Endodermal cell (in vitro differentiated cells): ENCODE measurements around the gene PNPLA2. TPM values are rescaled to one million over a fixed set of nuclear protein-coding genes. Genes with fewer than 3 reads are reported as not detected.

Experiments used
- DNase-seq: peaks from one replicate; pipeline ENCODE4 v3.0.0-alpha.2; 2017
- H3K27ac ChIP-seq: 2 replicates; pipeline ENCODE4 v1.5.1; 2013; ENCODE audit warnings: mild to moderate bottlenecking, low read depth, low read length, moderate library complexity
- H3K27me3 ChIP-seq: 2 replicates; pipeline ENCODE4 v1.6.1; 2013; ENCODE audit warnings: mild to moderate bottlenecking, low read length, moderate library complexity; ENCODE audit not compliant: insufficient read depth, control insufficient read depth, poor library complexity, severe bottlenecking
- H3K36me3 ChIP-seq: 2 replicates; pipeline ENCODE4 v1.7.0; 2013; ENCODE audit warnings: mild to moderate bottlenecking, low read length, moderate library complexity; ENCODE audit not compliant: control insufficient read depth, insufficient read depth
- H3K4me1 ChIP-seq: one replicate; pipeline ENCODE4 v1.7.0; 2013; ENCODE audit warnings: low read length; ENCODE audit not compliant: control insufficient read depth, insufficient read depth
- H3K4me3 ChIP-seq: 2 replicates; pipeline ENCODE4 v1.5.1; 2013; ENCODE audit warnings: mild to moderate bottlenecking, low read length, moderate library complexity
- H3K9ac ChIP-seq: 2 replicates; pipeline ENCODE4 v1.6.1; 2013; ENCODE audit warnings: mild to moderate bottlenecking, low read length, moderate library complexity; ENCODE audit not compliant: poor library complexity, severe bottlenecking; ENCODE audit errors: extremely low read depth
- H3K9me3 ChIP-seq: 2 replicates; pipeline ENCODE4 v1.6.1; 2013; ENCODE audit warnings: mild to moderate bottlenecking, low read length, moderate library complexity; ENCODE audit not compliant: control insufficient read depth
- H3K27ac Mint-ChIP-seq: 2 replicates; pipeline ENCODE4 v1.8.0; 2020; ENCODE audit warnings: mixed read lengths
- H3K27me3 Mint-ChIP-seq: 2 replicates; pipeline ENCODE4 v1.8.0; 2021; ENCODE audit warnings: mild to moderate bottlenecking, mixed read lengths; ENCODE audit not compliant: insufficient read depth
- H3K36me3 Mint-ChIP-seq: 2 replicates; pipeline ENCODE4 v1.8.0; 2020; ENCODE audit warnings: low read depth, mixed read lengths
- H3K4me1 Mint-ChIP-seq: 2 replicates; pipeline ENCODE4 v1.8.0; 2020; ENCODE audit warnings: mixed read lengths
- H3K4me3 Mint-ChIP-seq: 2 replicates; pipeline ENCODE4 v1.8.0; 2020; ENCODE audit warnings: mild to moderate bottlenecking, moderate library complexity, mixed read lengths
- H3K9me3 Mint-ChIP-seq: 2 replicates; pipeline ENCODE4 v1.8.0; 2020; ENCODE audit warnings: mild to moderate bottlenecking, mixed read lengths
- WGBS, 2 experiments: methylation state at CpG; one replicate each; pipeline versions ENCODE4 v1.1.5 to v1.1.7; 2013; ENCODE audit warnings: missing lambda C conversion rate in 2 of 2, mixed read lengths in 1 of 2; ENCODE audit not compliant: insufficient coverage in 1 of 2, insufficient read length in 1 of 2; 5-methylcytosine and 5-hydroxymethylcytosine counted together
- total RNA-seq, 2 donors: library from RNA; stranded (reverse); fragmentation: NEBNext Ultra II Directional in 1 of 2; extraction: Animal tissue kit (Norgen Biotek cat#: 25700) in 1 of 2; gene quantifications; 2 replicates in 1 of 2; 3 replicates in 1 of 2; pipeline ENCODE4 v1.2.1, GENCODE V29; 2021
- TF ChIP-seq, protein P1 (sequence below): fragments of 200-600 bp; sonication (generic); conservative IDR thresholded peaks from 2 replicates; pipeline ENCODE4 v1.5.0; 2021; ENCODE audit warnings: antibody characterized with exemption, mild to moderate bottlenecking

PNPLA2 gene
- total RNA-seq, 2 donors from 2014 or later = 77.0 to 77.6 TPM

DNA sequence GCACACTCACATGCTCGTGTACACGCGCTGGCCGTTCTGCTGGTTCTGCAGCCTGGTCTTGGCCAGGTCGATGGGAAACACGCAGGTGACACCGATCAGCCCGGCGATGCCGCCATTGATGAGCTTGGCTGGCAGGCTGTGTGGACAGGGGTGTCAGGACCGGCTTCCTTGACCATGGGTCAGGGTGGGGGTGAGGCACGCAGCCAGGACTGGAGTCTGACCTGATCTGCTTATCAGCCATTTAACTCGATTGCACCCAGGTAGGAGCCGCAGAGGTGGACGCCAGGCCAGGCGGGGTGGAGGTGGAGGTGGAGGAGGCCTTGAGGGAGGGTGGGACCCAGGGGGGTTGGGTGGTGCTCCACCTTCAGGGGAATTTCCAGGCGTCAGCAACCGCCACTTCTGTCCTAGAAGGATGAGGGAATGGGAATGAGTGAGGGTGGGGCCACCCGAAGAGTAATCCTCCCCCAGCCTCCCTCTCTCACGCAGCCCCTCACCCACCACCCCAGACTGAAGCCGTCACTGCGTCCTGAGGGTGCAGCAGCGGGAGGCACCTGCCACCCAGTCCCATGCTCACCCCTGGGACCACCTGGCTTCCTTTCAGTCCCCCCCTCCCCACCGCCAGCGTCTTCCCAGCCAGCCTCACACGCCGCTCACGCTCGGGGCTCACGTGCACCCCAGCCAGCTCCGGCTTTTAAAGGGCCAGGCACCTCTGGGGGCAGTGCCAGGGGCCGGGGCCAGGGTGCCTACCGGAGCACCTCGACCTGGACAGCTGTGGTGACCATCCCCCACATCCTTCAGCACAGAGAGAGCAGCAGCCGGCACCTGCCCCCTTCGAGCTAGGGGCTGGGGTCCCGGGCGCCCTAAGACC lies 23.7 kb upstream of the PNPLA2 start:
- TF ChIP-seq, protein P1, sequence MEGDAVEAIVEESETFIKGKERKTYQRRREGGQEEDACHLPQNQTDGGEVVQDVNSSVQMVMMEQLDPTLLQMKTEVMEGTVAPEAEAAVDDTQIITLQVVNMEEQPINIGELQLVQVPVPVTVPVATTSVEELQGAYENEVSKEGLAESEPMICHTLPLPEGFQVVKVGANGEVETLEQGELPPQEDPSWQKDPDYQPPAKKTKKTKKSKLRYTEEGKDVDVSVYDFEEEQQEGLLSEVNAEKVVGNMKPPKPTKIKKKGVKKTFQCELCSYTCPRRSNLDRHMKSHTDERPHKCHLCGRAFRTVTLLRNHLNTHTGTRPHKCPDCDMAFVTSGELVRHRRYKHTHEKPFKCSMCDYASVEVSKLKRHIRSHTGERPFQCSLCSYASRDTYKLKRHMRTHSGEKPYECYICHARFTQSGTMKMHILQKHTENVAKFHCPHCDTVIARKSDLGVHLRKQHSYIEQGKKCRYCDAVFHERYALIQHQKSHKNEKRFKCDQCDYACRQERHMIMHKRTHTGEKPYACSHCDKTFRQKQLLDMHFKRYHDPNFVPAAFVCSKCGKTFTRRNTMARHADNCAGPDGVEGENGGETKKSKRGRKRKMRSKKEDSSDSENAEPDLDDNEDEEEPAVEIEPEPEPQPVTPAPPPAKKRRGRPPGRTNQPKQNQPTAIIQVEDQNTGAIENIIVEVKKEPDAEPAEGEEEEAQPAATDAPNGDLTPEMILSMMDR = no peak
- Mint-ChIP-seq H3K36me3 (peaks cover 10% of the 10 kb centered on the region), H3K9me3 (no peaks in the 10 kb centered on the region), H3K27ac (no peak overlapping the region), H3K4me3 (no peak overlapping the region), H3K27me3 (no peaks in the 10 kb centered on the region), H3K4me1 (peaks cover 4% of the 10 kb centered on the region)
- Histone ChIP-seq H3K4me3 (no peak overlapping the region), H3K4me1 (peaks cover 4% of the 10 kb centered on the region), H3K27ac (no peak overlapping the region), H3K36me3 (peaks cover 8% of the 10 kb centered on the region), H3K9ac (no peak overlapping the region), H3K27me3 (no peaks in the 10 kb centered on the region), H3K9me3 (no peaks in the 10 kb centered on the region)
- WGBS, 2 experiments = 90 to 95% methylated on average over 12 to 36 of the region's 38 CpGs
- DNase-seq = no peak

DNA sequence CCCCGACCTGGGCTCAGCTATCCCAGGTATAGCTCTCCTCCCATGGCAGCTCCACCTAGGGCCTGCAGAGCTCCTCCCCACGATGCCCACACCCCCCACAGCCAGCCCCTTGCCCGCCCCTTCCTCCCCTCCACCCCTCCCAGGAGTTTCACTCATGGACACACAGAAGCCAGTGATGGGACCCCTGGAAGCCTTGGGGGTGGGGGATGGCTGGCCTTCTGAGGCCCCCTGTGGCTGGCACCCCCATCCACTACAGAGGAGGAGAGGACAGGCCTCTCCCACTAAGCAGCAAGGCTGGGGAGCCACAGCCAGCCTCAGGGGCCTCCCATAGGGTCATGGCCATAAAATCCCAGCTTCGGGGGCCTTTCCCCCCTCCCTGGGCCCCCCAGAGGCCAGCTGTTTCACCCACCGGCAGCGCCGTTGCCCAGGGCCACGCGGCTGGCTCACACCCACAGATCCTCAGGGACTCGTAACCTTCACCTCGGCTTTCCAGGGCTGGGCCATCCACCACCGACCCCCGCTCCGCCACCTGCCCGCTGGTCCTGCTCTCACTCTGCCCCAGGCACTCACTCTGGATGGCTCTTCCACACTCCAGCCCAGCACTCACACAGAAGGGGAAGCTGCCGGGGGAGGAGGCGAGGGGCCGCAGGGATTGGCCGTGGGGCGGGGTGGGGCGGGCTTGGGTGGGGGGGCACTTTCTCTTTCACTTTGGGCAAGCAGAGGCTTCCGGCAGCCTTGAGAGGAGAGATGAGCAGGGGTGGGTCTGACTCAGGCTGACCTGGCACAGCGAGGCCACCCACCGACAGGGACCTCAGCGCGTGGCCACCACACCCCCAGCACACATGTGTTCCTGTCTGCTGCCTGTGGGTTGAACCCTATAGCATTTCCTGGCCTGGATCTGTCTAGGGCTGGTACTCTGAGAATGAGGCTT lies 22.8 kb upstream of the PNPLA2 start:
- Histone ChIP-seq H3K27me3 (no peaks in the 10 kb centered on the region), H3K4me3 (peak overlapping the region; percentile 87), H3K27ac (peak overlapping the region; percentile 41), H3K4me1 (peaks cover 4% of the 10 kb centered on the region), H3K9me3 (no peaks in the 10 kb centered on the region), H3K36me3 (peaks cover 8% of the 10 kb centered on the region), H3K9ac (no peak overlapping the region)
- WGBS, 2 experiments = 73 to 75% methylated on average over 10 to 22 of the region's 26 CpGs
- no peak overlapping the region for H3K27ac Mint-ChIP-seq
- DNase-seq = peak; percentile 77
- TF ChIP-seq, protein P1 = no peak
- peaks cover 4% of the 10 kb centered on the region for H3K4me1 Mint-ChIP-seq
- H3K27me3 Mint-ChIP-seq = no peaks in the 10 kb centered on the region
- H3K9me3 Mint-ChIP-seq = no peaks in the 10 kb centered on the region
- no peak overlapping the region for H3K4me3 Mint-ChIP-seq
- peaks cover 13% of the 10 kb centered on the region for H3K36me3 Mint-ChIP-seq

DNA sequence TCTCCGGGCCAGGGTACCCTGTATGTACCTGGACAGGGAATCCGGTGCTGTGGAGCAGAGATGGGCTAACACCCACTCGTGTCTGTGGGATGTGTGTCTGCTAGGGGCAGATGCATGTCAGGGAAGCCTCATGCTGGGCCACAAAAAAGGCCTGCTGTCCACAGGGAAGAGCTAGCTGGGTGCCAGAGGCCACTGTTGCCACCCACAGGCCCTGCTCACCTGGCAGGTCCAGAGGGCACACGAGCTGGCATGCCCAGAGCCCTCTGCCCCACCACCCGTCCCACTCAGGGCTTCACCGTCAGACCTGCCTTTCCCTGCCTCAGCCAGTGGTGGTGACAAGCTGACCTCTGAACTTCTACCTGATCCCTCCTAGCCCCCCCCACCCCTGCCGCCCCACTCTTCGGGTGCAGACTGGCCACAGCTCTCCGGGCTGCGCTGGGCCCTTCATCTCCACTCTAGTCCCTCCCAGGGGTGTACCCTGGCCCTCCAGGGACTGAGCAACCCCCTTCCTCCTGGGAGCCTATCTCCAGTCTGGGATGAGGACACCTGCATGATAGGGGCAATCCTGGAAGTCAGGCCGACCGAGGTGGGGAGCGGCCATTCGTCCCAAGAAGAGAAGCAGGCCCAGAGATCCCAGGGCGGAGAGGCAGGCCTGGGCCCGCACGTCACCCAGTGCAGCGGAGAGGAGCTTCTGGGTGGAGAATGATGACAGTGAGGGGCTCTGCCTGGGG lies 22.0 kb upstream of the PNPLA2 start:
- H3K27ac Mint-ChIP-seq = peak overlapping the region; percentile 85
- no peak for DNase-seq
- peak overlapping the region; percentile 76 for H3K4me3 Mint-ChIP-seq

More for the DNA sequence above, 22.0 kb upstream of the PNPLA2 start:
- H3K27ac ChIP-seq = peak overlapping the region; percentile 95
- peak overlapping the region; percentile 74 for H3K9ac ChIP-seq
- Mint-ChIP-seq H3K9me3 (no peaks in the 10 kb centered on the region), H3K36me3 (peaks cover 10% of the 10 kb centered on the region), H3K27me3 (no peaks in the 10 kb centered on the region), H3K4me1 (peaks cover 4% of the 10 kb centered on the region)
- peaks cover 4% of the 10 kb centered on the region for H3K4me1 ChIP-seq
- peaks cover 8% of the 10 kb centered on the region for H3K36me3 ChIP-seq
- peak overlapping the region; percentile 87 for H3K4me3 ChIP-seq
- 44 to 59% methylated on average over 12 to 18 of the region's 18 CpGs for WGBS, 2 experiments
- H3K9me3 ChIP-seq = no peaks in the 10 kb centered on the region
- no peaks in the 10 kb centered on the region for H3K27me3 ChIP-seq
- TF ChIP-seq, protein P1 = no peak
